ENCODE measurements around the gene KIF5C.

DNA sequence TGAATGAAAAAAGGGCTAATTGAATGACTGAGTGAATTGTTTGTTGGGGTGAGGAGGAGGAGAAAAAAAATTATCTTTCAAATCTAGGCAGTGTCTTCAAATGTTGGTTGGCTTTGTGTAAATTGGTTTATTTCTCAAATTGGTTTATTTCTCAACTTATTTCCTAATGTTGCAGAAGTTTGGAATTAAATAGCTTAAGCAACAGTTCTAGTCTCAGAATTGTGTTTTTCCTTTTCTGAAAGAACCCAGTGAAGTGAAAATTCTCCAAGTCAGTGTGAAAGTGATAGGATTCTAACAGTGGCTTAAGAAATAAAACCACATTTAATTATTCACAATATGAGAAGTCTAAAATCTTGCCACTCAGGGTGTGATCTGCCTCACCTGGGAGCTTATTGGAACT is 108.9 kb downstream of the KIF5C start:
- TF ChIP-seq, protein P1, sequence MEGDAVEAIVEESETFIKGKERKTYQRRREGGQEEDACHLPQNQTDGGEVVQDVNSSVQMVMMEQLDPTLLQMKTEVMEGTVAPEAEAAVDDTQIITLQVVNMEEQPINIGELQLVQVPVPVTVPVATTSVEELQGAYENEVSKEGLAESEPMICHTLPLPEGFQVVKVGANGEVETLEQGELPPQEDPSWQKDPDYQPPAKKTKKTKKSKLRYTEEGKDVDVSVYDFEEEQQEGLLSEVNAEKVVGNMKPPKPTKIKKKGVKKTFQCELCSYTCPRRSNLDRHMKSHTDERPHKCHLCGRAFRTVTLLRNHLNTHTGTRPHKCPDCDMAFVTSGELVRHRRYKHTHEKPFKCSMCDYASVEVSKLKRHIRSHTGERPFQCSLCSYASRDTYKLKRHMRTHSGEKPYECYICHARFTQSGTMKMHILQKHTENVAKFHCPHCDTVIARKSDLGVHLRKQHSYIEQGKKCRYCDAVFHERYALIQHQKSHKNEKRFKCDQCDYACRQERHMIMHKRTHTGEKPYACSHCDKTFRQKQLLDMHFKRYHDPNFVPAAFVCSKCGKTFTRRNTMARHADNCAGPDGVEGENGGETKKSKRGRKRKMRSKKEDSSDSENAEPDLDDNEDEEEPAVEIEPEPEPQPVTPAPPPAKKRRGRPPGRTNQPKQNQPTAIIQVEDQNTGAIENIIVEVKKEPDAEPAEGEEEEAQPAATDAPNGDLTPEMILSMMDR (IDR thresholded peaks at IDR 0.05) = no peak
- no peak for TF ChIP-seq POLR2A (IDR thresholded peaks at IDR 0.05)
